ENCODE data around the gene KLHDC2.

DNA sequence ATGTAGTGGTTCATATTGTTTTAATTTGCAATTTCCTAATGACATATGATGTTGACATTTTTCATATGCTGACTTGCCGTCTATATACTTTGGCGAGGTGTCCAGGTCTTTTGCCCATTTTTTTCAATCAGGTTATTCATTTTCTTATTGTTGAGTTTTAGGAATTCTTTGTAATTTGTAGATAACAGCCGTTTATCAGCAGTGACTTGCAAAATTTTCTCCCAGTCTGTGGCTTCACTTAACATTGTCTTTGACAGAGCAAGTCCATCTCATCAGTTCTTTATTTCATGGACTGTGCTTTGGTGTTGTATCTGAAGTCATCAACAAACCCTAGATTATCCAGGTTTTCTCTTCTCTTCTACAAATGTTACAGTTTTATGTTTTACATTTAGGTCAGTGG, 12.6 kb upstream of the KLHDC2 start:
- TF ChIP-seq, protein P1, sequence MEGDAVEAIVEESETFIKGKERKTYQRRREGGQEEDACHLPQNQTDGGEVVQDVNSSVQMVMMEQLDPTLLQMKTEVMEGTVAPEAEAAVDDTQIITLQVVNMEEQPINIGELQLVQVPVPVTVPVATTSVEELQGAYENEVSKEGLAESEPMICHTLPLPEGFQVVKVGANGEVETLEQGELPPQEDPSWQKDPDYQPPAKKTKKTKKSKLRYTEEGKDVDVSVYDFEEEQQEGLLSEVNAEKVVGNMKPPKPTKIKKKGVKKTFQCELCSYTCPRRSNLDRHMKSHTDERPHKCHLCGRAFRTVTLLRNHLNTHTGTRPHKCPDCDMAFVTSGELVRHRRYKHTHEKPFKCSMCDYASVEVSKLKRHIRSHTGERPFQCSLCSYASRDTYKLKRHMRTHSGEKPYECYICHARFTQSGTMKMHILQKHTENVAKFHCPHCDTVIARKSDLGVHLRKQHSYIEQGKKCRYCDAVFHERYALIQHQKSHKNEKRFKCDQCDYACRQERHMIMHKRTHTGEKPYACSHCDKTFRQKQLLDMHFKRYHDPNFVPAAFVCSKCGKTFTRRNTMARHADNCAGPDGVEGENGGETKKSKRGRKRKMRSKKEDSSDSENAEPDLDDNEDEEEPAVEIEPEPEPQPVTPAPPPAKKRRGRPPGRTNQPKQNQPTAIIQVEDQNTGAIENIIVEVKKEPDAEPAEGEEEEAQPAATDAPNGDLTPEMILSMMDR (IDR thresholded peaks at IDR 0.05) = no peak
- no peak for TF ChIP-seq POLR2A (IDR thresholded peaks at IDR 0.05)

Measured in thyroid gland (tissue), 4 donors.